Measurements from ENCODE around the gene GPC5.

Gene GPC5

GRCh38 chr13:91647361-91647990 is 249.1 kb downstream of the GPC5 start:
- H3K36me3 ChIP-seq (ENCODE audit: insufficient read depth): no peaks in the 10 kb centered on the region
- H4K20me1 ChIP-seq (ENCODE audit: insufficient read depth): no peaks in the 10 kb centered on the region
- H3K4me1 ChIP-seq (ENCODE audit: low read depth, poor library complexity, severe bottlenecking): no peaks in the 10 kb centered on the region
- no peaks in the 10 kb centered on the region for H3K27me3 ChIP-seq (ENCODE audit: insufficient read depth, low read depth)
- no peak overlapping the region for H3K9ac ChIP-seq
- H3K4me3 ChIP-seq (IDR thresholded peaks at IDR 0.05; ENCODE audit: insufficient read depth, low read depth, low read length): no peak overlapping the region
- no peak overlapping the region for H3K4me2 ChIP-seq
- H3K27ac ChIP-seq: no peak overlapping the region
- H3K79me2 ChIP-seq (ENCODE audit: insufficient read depth, low read depth): no peaks in the 10 kb centered on the region
- 0 out of 2 replicates have a peak, but pooled peaks have one; percentile 26 for TF ChIP-seq CTCF (conservative IDR thresholded peaks at IDR 0.05; ENCODE audit: low read depth, low read length)
- H2AFZ ChIP-seq (ENCODE audit: low read depth): no peak overlapping the region

GRCh38 chr13:91648012-91648411 is 249.6 kb downstream of the GPC5 start:
- H3K27ac ChIP-seq: no peak overlapping the region
- no peak overlapping the region for H2AFZ ChIP-seq (ENCODE audit: low read depth)
- no peak overlapping the region for H3K4me3 ChIP-seq (IDR thresholded peaks at IDR 0.05; ENCODE audit: insufficient read depth, low read depth, low read length)
- no peaks in the 10 kb centered on the region for H4K20me1 ChIP-seq (ENCODE audit: insufficient read depth)
- no peaks in the 10 kb centered on the region for H3K36me3 ChIP-seq (ENCODE audit: insufficient read depth)
- no peaks in the 10 kb centered on the region for H3K4me1 ChIP-seq (ENCODE audit: low read depth, poor library complexity, severe bottlenecking)
- H3K9ac ChIP-seq: no peak overlapping the region
- no peaks in the 10 kb centered on the region for H3K79me2 ChIP-seq (ENCODE audit: insufficient read depth, low read depth)
- TF ChIP-seq CTCF (conservative IDR thresholded peaks at IDR 0.05; ENCODE audit: low read depth, low read length): no peak
- no peak overlapping the region for H3K4me2 ChIP-seq
- no peaks in the 10 kb centered on the region for H3K27me3 ChIP-seq (ENCODE audit: insufficient read depth, low read depth)

GRCh38 chr13:91649456-91649855 is 251.0 kb downstream of the GPC5 start:
- Histone ChIP-seq H3K9ac (no peak overlapping the region), H4K20me1 (ENCODE audit: insufficient read depth) (no peaks in the 10 kb centered on the region), H3K4me2 (no peak overlapping the region), H3K4me3 (IDR thresholded peaks at IDR 0.05; ENCODE audit: insufficient read depth, low read depth, low read length) (no peak overlapping the region), H2AFZ (ENCODE audit: low read depth) (no peak overlapping the region), H3K79me2 (ENCODE audit: insufficient read depth, low read depth) (no peaks in the 10 kb centered on the region), H3K27ac (no peak overlapping the region), H3K27me3 (ENCODE audit: insufficient read depth, low read depth) (no peaks in the 10 kb centered on the region), H3K4me1 (ENCODE audit: low read depth, poor library complexity, severe bottlenecking) (no peaks in the 10 kb centered on the region), H3K36me3 (ENCODE audit: insufficient read depth) (no peaks in the 10 kb centered on the region)
- TF ChIP-seq CTCF (conservative IDR thresholded peaks at IDR 0.05; ENCODE audit: low read depth, low read length): no peak

GRCh38 chr13:91652404-91653301 is 254.2 kb downstream of the GPC5 start:
- Histone ChIP-seq H3K27ac (no peak overlapping the region), H3K36me3 (ENCODE audit: insufficient read depth) (no peaks in the 10 kb centered on the region), H4K20me1 (ENCODE audit: insufficient read depth) (no peaks in the 10 kb centered on the region), H3K27me3 (ENCODE audit: insufficient read depth, low read depth) (no peaks in the 10 kb centered on the region), H3K4me1 (ENCODE audit: low read depth, poor library complexity, severe bottlenecking) (no peaks in the 10 kb centered on the region), H3K4me3 (IDR thresholded peaks at IDR 0.05; ENCODE audit: insufficient read depth, low read depth, low read length) (no peak overlapping the region), H2AFZ (ENCODE audit: low read depth) (no peak overlapping the region), H3K4me2 (no peak overlapping the region), H3K9ac (no peak overlapping the region), H3K79me2 (ENCODE audit: insufficient read depth, low read depth) (no peaks in the 10 kb centered on the region)
- TF ChIP-seq CTCF (conservative IDR thresholded peaks at IDR 0.05; ENCODE audit: low read depth, low read length): no peak
